ENCODE data around the gene ZFAND3.
"Not testable (repeated sequence)": the region's sequence is repeated elsewhere in the genome, so short reads cannot be mapped to it uniquely, and the experiment has no call there.

ZFAND3 gene

GRCh38 chr6:38035478-38035877, 216.0 kb downstream of the ZFAND3 start:
- no peak for TF ChIP-seq CTCF (IDR thresholded peaks at IDR 0.05; ENCODE audit: low read depth, low read length)

GRCh38 chr6:38039502-38039901, 220.0 kb downstream of the ZFAND3 start:
- no peak for DNase-seq (ENCODE audit: extremely low read depth, low read depth)
- no peak for TF ChIP-seq CTCF (IDR thresholded peaks at IDR 0.05; ENCODE audit: low read depth, low read length)

More at GRCh38 chr6:38035478-38035877, 216.0 kb downstream of the ZFAND3 start:
- no peak for DNase-seq (ENCODE audit: extremely low read depth, low read depth)

DNA sequence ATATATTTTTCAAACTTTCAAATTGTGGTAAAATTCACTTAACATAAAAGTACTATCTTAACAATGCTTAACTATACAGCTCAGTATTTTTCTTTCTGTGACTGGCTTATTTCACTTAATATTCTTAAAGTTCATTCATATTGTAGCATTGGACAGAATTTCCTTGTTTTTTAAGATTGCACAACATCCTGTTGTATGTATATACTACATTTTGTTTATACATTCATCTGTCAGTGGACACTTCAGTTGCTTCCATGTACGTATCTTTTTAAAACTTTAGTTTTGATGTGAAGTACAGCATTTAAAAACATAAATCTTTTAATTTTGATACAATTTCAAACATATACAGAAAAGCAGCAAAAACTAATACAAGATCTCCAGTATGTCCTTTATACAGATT, 220.7 kb downstream of the ZFAND3 start:
- TF ChIP-seq CTCF (IDR thresholded peaks at IDR 0.05; ENCODE audit: low read depth, low read length), result no peak
- DNase-seq (ENCODE audit: extremely low read depth, low read depth), result no peak

DNA sequence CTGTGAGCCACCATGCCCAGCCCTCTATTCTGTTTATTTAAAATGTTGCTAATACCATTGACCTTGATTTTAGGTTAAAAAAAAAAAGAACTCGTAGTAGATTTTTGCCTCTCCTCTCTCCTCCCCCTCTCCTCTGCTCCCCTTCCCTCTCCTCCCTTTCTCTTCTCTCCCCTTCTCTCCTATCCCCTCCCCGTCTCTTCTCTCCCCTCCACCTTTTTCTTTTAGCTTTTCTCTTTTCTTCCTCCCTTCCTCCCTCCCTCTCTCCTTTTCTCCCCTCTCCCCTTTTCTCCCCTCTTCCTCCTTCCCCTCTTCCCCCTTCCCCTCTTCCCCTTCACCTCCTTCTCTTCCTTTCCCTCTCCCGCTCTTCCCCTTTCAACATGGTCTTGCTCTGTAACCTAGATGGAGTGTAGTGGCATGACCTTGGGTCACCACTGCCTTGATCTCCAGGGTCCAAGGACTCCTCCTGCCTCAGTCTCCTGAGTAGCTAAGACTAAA, 223.8 kb downstream of the ZFAND3 start:
- DNase-seq (ENCODE audit: extremely low read depth, low read depth), result no peak
- TF ChIP-seq CTCF (IDR thresholded peaks at IDR 0.05; ENCODE audit: low read depth, low read length), result no peak

DNA sequence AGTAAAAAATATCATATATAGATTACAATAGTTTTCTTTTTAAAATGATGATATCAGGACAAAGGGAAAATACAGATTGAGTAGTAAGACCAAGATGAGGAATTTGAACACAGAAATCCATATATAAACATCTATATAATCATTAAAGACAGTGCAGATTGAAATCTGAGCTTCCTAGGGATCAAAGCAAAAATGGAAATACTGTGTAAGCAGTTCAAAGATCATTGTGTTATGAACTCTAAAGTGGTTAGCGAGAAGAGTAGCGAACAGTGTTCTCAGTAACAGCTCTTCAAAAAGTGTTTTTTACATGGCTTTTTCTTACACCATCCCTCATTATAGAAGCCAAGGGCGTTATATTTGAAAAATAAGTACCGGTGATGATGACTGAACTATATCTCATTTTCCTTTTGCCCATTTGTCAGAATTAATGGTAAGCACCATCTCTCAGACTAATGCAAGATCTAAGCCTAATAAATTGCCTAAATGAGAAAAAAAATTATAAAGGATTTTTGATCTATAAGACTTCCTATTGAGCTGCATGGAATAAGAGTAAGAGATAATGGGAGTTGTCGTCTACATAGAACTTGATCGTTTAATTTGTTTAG, 226.3 kb downstream of the ZFAND3 start:
- no peak for TF ChIP-seq CTCF (IDR thresholded peaks at IDR 0.05; ENCODE audit: low read depth, low read length)
- no peak for DNase-seq (ENCODE audit: extremely low read depth, low read depth)

DNA sequence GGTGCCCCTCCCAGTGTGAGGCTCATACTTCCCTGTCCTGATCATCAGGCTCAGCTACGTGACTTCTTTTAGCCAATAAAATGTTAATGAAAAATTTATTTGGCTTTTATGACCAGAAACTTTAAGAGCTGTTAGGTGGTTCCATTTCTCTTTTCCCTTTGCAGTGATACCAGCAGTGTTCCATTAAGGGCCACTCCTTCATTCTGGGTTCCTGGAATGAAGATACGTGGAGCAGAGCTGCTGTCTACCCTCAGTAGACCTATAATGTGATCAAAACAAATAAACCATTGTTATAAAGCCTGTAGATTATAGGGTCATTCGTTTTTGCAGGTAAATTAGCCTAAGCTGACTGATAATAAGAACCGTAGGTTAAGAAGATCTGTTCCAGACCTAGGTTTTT, 228.0 kb downstream of the ZFAND3 start:
- no peak for DNase-seq (ENCODE audit: extremely low read depth, low read depth)
- no peak for TF ChIP-seq CTCF (IDR thresholded peaks at IDR 0.05; ENCODE audit: low read depth, low read length)

GRCh38 chr6:38049861-38050397, 230.4 kb downstream of the ZFAND3 start:
- not testable (repeated sequence) for DNase-seq (ENCODE audit: extremely low read depth, low read depth)

All from AG09319 (cell line).